Adrenal gland (tissue), 12 donors: ENCODE data around the gene VPS26B. TPM values are rescaled to one million over a fixed set of nuclear protein-coding genes. Genes with fewer than 3 reads are reported as not detected.
A peak's percentile ranks its signal among the peaks of the same experiment; 100 is the strongest.
"Not testable (repeated sequence)": the region's sequence is repeated elsewhere in the genome, so short reads cannot be mapped to it uniquely, and the experiment has no call there.

Experiments
- DNase-seq, 7 donors: peaks; one replicate each; pipeline ENCODE4 v3.0.0-alpha.2; 2019 to 2020
- H3K27ac ChIP-seq, 5 donors: fragments of 200-600 bp; sonication (generic) in 4 of 5; 1 replicate in 3 of 5; 2 replicates in 2 of 5; pipeline versions ENCODE4 v1.5.1 to v1.8.0; 2016 to 2020; ENCODE audit warnings: mild to moderate bottlenecking in 1 of 5
- H3K27me3 ChIP-seq: fragments of 200-600 bp; 2 replicates; pipeline ENCODE4 v1.8.0; 2021
- H3K36me3 ChIP-seq, 2 donors: fragments of 200-600 bp; replicated peaks in 1 of 2; 1 replicate in 1 of 2; 2 replicates in 1 of 2; pipeline versions ENCODE4 v1.5.1 to v1.8.0; 2018 to 2022
- H3K4me1 ChIP-seq, 2 donors: fragments of 200-600 bp; replicated peaks in 1 of 2; 1 replicate in 1 of 2; 2 replicates in 1 of 2; pipeline versions ENCODE4 v1.5.1 to v1.8.0; 2018 to 2021
- H3K4me3 ChIP-seq, 4 donors: fragments of 200-600 bp; sonication (generic) in 3 of 4; one replicate each; pipeline ENCODE4 v1.5.1; 2016 to 2018
- H3K9me3 ChIP-seq, 3 donors: fragments of 200-600 bp; sonication (generic) in 1 of 3; replicated peaks in 1 of 3; 1 replicate in 2 of 3; 2 replicates in 1 of 3; pipeline versions ENCODE4 v1.5.1 to v1.8.0; 2016 to 2021
- POLR2A ChIP-seq, 2 donors: fragments of 450-650 bp; IDR thresholded peaks; one replicate each; pipeline ENCODE4 v1.6.1; 2017; ENCODE audit warnings: antibody characterized with exemption in 2 of 2, mild to moderate bottlenecking in 2 of 2, moderate library complexity in 1 of 2
- WGBS, 4 donors: extraction: QIAGEN DNeasy Blood & Tissue Kit in 2 of 4; methylation state at CpG; one replicate each; pipeline versions ENCODE4 v1.1.5 to v1.1.7; 2013 to 2017; 5-methylcytosine and 5-hydroxymethylcytosine counted together
- intact Hi-C, 2 donors: fragments of 100-400 bp; cut with DNase I; formaldehyde crosslinking; loops; one replicate each; pipeline versions ENCODE4 v1.14.1 to v1.15.0; 2022 to 2023
- polyA plus RNA-seq, 3 donors: library from polyadenylated mRNA; stranded (reverse); fragments of 200-250 nt in 2 of 3; fragments of 350-450 nt in 1 of 3; fragmentation: Illumina TruSeq in 1 of 3; extraction: RNeasy Lipid Tissue Mini Kit (QIAGEN cat#74804) in 1 of 3; gene quantifications; one replicate each; pipeline ENCODE4 v1.2.3, GENCODE V29; 2013 to 2014
- total RNA-seq, 9 donors: library from RNA; depleted of rRNA in 4 of 9; stranded (reverse); fragments of >200 nt in 4 of 9; fragments of 120-200 nt in 1 of 9; fragmentation: NEBNext Ultra II Directional in 1 of 9; extraction: Animal tissue kit (Norgen Biotek cat#: 25700) in 1 of 9; gene quantifications; one replicate each; pipeline versions ENCODE4 v1.1.0 to v1.2.4, GENCODE V29; 2013 to 2023
- TF ChIP-seq, protein P1 (sequence below), 6 experiments: fragments of 450-650 bp in 4 of 6; fragments of 200-600 bp in 2 of 6; sonication (generic) in 1 of 6; IDR thresholded peaks; 1 replicate in 5 of 6; 2 replicates in 1 of 6; pipeline versions ENCODE4 v1.5.1 to v1.8.0; 2016 to 2021; ENCODE audit warnings: antibody characterized with exemption in 6 of 6, mild to moderate bottlenecking in 2 of 6, moderate library complexity in 1 of 6
- donor health status: healthy with polysubstance abuse.
- donor health status: Bipolar disorder and iron deficiency.
- donor health status: DM: yes; HTN: yes; CAD: no.
- donor health status: DM: no; HTN: no; CAD: no.
- donor health status: DM: no; HTN: no; CAD: no.
- donor health status: DM: yes; HTN: yes; CAD: no.

Gene VPS26B
- total and polyA plus RNA-seq, 12 donors: 25.3 to 74.6 (median 42.1) TPM

DNA sequence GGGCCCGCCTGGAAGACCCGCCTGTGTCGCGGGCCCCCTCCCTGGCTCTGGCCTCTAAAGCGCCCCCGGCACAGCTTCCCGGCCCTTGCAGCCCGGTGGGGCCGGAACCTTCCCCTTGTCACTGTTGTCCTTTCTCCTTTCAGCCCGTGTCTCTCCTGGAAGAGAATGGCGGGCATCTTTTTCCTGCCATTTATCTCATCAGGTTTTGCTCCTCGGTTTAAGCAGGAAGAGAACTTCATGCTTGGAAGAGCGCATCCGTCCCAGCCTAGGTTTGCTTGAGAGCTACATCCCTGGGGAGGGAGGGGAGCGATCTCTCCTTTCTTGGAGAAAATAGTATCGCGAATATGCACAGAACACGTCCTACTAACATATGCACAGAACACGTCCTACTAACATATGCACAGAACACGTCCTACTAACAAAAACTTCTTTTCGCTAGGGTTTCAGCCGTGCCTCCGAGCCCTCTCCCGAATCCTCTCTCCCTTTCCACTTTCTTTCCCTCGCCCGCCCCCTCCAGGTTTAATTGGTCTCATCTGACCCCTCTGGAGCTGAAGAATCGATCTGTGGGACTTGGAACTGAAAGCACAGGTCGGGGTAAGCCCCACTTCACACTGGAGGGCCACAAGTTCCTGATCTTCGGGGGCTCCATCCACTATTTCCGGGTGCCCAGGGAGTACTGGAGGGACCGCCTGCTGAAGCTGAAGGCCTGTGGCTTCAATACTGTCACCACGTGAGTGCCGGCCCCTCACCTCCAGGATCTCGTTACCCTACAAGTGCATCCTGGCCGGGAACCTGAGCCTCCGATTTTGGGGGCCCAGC lies 52.9 kb downstream of the VPS26B start:
- no peaks in the 10 kb centered on the region for H3K36me3 ChIP-seq
- no peak overlapping the region for H3K4me3 ChIP-seq
- H3K27me3 ChIP-seq: peaks cover 71% of the 10 kb centered on the region
- no peak overlapping the region for H3K27ac ChIP-seq
- H3K4me1 ChIP-seq: peaks cover 0 to 17% of the 10 kb centered on the region in 2 donors
- peak in 1 of 7 donors; percentile 43 for DNase-seq
- H3K9me3 ChIP-seq: no peaks in the 10 kb centered on the region
- 8 to 18% (median 16%) methylated on average over 22 to 36 of the region's 36 CpGs for WGBS, 4 donors
- intact Hi-C loops: no loop called here
- TF ChIP-seq, protein P1, sequence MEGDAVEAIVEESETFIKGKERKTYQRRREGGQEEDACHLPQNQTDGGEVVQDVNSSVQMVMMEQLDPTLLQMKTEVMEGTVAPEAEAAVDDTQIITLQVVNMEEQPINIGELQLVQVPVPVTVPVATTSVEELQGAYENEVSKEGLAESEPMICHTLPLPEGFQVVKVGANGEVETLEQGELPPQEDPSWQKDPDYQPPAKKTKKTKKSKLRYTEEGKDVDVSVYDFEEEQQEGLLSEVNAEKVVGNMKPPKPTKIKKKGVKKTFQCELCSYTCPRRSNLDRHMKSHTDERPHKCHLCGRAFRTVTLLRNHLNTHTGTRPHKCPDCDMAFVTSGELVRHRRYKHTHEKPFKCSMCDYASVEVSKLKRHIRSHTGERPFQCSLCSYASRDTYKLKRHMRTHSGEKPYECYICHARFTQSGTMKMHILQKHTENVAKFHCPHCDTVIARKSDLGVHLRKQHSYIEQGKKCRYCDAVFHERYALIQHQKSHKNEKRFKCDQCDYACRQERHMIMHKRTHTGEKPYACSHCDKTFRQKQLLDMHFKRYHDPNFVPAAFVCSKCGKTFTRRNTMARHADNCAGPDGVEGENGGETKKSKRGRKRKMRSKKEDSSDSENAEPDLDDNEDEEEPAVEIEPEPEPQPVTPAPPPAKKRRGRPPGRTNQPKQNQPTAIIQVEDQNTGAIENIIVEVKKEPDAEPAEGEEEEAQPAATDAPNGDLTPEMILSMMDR (IDR thresholded peaks at IDR 0.05): no peak
- no peak for TF ChIP-seq POLR2A (IDR thresholded peaks at IDR 0.05)

DNA sequence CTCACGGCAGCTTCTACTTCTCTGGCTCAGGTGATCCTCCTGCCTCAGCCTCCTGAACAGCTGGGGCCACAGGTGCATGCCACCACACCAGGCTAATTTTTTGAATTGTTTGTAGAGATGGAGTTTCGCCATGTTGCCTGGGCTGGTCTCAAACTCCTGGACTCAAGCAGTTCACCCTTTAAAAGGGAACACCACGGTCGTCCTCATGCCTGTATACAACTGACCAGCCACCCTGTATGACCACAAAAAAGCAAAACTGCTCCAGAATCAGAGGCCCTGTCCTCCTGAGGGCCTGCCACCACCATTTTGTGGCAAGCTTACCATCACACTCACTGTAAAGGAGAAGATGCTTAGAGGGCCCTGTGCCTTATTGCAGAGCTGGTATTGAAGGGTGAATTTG lies 53.9 kb downstream of the VPS26B start:
- Histone ChIP-seq H3K4me1 (peaks cover 0 to 17% of the 10 kb centered on the region in 2 donors), H3K27ac (no peak overlapping the region), H3K27me3 (peaks cover 61% of the 10 kb centered on the region), H3K36me3 (no peaks in the 10 kb centered on the region), H3K4me3 (no peak overlapping the region), H3K9me3 (no peaks in the 10 kb centered on the region)
- TF ChIP-seq, protein P1 (IDR thresholded peaks at IDR 0.05): no peak
- no peak for TF ChIP-seq POLR2A (IDR thresholded peaks at IDR 0.05)
- DNase-seq: peak in 1 of 7 donors; percentile 21
- WGBS, 4 donors: 88 to 100% (median 93%) methylated on average over 4 of the region's 4 CpGs
- intact Hi-C loops: no loop called here

DNA sequence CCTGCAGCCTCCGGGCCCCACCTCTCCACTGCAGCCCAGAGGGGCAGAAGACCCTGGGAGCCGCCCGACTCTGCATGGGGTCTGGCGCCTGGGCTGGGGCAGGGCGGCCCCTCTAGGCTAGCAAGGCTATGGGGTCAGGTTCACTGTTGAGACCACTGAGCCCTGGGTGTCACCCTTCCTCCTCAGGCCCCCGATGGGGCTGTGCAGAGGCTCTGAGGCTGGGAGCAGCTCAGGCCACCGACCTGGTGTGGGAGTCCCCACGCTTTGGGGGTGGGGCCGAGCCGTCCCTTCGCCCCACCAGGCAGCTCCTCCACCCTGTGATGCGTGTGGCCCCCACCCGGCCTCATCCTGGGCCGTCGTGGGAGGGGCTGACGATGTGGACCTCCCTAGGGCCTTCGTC lies 57.2 kb downstream of the VPS26B start:
- 72% methylated on average over 8 of the region's 17 CpGs; no CpG with 5 or more reads in 3 of the 4 donors for WGBS, 4 donors
- H3K27ac ChIP-seq, H3K4me1 ChIP-seq, DNase-seq, H3K9me3 ChIP-seq, intact Hi-C loops, H3K36me3 ChIP-seq, H3K4me3 ChIP-seq: not testable (repeated sequence)
- H3K27me3 ChIP-seq: peaks cover 30% of the 10 kb centered on the region

DNA sequence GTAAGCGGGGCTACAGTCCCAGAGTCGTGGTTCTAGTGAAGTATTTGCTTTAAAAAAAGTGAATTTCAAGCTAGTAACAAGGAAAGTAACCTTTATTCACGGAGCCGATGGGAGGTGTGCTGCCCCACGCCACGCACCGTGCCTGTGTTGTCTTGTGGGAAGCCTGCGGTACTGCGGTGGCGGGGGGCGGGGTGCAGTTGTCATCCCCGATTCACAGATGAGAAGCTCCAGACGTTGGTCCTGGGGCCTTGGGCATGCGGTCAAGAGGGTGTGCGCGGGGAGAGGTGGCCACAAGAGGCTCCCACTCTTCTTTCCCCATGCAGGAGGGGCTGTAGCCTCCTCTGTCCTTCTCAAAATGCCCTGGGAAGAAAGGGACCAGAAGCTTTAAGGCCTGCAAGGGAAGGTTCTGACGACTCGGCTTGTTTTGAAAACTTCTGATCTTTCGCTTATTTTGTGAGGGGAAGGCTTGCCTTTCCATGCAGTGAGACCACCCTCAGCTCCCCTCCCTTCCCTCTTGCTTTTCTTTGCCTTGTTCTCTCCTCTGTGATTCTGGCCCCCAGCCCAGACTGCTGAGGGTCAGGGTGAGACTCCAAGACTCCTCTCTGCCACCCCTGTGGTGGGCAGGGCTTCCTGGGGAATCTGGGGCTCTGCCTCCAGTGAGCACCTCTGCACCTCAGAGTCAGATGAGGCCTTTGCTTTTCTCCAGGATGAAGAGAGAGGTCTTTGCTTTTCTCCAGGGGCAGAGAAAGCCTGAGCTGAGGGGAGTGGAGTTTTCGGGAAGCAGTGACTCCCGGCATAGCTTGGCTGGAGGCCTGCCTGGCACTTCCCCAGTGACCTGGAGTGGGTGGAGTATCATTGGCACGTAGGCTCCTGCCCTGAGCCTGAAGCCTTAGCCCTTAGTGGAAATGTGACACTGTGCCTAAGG lies 57.9 kb downstream of the VPS26B start:
- Histone ChIP-seq H3K9me3 (no peaks in the 10 kb centered on the region), H3K27ac (no peak overlapping the region), H3K36me3 (no peaks in the 10 kb centered on the region), H3K27me3 (peaks cover 23% of the 10 kb centered on the region), H3K4me3 (no peak overlapping the region), H3K4me1 (no peaks in the 10 kb centered on the region)
- intact Hi-C loops: no loop called here
- WGBS, 4 donors: 76 to 87% (median 82%) methylated on average over 17 to 22 of the region's 22 CpGs
- no peak for TF ChIP-seq POLR2A (IDR thresholded peaks at IDR 0.05)
- TF ChIP-seq, protein P1 (IDR thresholded peaks at IDR 0.05): no peak
- DNase-seq: peak in 1 of 7 donors; percentile 24
